ENCODE data around the gene XYLT1.

DNA sequence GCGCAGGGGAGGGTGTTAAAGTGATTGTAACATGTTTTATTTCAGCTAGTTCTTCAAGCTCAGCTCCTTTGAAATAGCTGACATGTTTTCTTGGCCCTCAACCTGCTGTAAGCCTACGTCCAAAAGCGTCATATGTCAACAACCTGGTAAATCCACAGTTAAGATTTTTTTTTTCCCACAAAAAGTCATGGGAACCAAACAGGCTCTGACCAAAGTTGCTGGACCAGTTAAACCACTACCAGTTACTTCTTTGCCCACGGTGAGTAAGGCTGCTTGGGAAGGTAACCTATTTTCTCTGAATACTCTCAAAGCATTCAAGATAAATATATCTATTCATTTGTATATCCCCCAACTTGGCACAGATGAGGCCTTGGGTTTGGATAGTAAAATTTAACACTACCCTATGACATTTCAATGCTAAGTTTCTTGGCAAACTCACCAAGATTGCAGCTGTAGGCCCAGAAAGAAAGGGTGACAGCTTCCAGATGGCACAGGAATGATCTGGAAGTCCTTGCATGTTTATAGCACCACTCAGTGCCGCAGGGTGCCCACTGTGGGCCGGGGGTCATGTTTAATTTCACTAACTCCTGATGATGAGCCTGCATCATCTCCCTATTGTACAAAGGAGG is 166.2 kb downstream of the XYLT1 start:
- TF ChIP-seq, protein P1, sequence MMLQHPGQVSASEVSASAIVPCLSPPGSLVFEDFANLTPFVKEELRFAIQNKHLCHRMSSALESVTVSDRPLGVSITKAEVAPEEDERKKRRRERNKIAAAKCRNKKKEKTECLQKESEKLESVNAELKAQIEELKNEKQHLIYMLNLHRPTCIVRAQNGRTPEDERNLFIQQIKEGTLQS (IDR thresholded peaks at IDR 0.05; ENCODE audit: borderline replicate concordance, extremely low read depth, low read depth, low read length): no peak
- TF ChIP-seq NFIC (IDR thresholded peaks at IDR 0.05; ENCODE audit: low read depth, low read length) (no peak), HCFC1 (IDR thresholded peaks at IDR 0.05; ENCODE audit: low read length) (no peak), SIN3A (IDR thresholded peaks at IDR 0.05; ENCODE audit: low read depth, low read length) (no peak), MEF2B (IDR thresholded peaks at IDR 0.05; ENCODE audit: partially characterized antibody, poor library complexity, severe bottlenecking) (no peak), ZNF24 (IDR thresholded peaks at IDR 0.05) (no peak)
- TF ChIP-seq, protein P2, sequence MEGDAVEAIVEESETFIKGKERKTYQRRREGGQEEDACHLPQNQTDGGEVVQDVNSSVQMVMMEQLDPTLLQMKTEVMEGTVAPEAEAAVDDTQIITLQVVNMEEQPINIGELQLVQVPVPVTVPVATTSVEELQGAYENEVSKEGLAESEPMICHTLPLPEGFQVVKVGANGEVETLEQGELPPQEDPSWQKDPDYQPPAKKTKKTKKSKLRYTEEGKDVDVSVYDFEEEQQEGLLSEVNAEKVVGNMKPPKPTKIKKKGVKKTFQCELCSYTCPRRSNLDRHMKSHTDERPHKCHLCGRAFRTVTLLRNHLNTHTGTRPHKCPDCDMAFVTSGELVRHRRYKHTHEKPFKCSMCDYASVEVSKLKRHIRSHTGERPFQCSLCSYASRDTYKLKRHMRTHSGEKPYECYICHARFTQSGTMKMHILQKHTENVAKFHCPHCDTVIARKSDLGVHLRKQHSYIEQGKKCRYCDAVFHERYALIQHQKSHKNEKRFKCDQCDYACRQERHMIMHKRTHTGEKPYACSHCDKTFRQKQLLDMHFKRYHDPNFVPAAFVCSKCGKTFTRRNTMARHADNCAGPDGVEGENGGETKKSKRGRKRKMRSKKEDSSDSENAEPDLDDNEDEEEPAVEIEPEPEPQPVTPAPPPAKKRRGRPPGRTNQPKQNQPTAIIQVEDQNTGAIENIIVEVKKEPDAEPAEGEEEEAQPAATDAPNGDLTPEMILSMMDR (IDR thresholded peaks at IDR 0.05 in 2 of 3, conservative IDR thresholded peaks at IDR 0.05 in 1 of 3; ENCODE audit: control insufficient read depth in 2 of 3, extremely low read depth in 1 of 3, insufficient read depth in 1 of 3, low read depth in 3 of 3, low read length in 3 of 3): no peak

Measured in GM12878 (cell line).